ENCODE results near the gene HPF1.

DNA sequence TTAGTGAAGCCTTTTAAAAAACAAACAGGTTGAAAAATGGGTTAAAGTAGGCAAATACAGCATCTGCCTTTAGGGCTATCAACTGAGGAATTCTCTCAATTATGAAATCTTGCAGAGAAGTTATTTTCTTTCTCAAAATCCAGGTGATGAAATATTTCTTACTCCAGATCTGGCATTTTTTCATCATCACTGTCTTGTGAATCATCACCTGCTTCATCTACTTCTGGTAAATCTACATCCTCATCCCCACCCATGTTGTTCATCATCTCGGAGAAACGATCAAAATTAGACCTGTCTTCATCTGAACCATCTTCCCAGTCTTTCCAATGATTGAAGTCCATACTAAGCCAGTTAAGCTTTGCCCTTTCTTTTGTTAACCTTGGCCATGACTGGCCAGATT lies 33.3 kb upstream of the HPF1 start:
- TF ChIP-seq, protein P1, sequence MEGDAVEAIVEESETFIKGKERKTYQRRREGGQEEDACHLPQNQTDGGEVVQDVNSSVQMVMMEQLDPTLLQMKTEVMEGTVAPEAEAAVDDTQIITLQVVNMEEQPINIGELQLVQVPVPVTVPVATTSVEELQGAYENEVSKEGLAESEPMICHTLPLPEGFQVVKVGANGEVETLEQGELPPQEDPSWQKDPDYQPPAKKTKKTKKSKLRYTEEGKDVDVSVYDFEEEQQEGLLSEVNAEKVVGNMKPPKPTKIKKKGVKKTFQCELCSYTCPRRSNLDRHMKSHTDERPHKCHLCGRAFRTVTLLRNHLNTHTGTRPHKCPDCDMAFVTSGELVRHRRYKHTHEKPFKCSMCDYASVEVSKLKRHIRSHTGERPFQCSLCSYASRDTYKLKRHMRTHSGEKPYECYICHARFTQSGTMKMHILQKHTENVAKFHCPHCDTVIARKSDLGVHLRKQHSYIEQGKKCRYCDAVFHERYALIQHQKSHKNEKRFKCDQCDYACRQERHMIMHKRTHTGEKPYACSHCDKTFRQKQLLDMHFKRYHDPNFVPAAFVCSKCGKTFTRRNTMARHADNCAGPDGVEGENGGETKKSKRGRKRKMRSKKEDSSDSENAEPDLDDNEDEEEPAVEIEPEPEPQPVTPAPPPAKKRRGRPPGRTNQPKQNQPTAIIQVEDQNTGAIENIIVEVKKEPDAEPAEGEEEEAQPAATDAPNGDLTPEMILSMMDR (IDR thresholded peaks at IDR 0.05): no peak
- TF ChIP-seq POLR2AphosphoS5 (IDR thresholded peaks at IDR 0.05): no peak

Measured in suprapubic skin (tissue), 3 donors.